NB4 (cell line): ENCODE data around the gene SLC7A4.

Experiments used
- CTCF ChIP-seq: IDR thresholded peaks from one replicate; pipeline ENCODE4 v1.5.1; 2012; ENCODE audit warnings: low read depth, low read length
- MAX ChIP-seq: IDR thresholded peaks from 2 replicates; pipeline ENCODE4 v1.6.1; 2011; ENCODE audit warnings: low read depth, low read length
- POLR2A ChIP-seq: IDR thresholded peaks from 2 replicates; pipeline ENCODE4 v1.6.1; 2011; ENCODE audit warnings: mild to moderate bottlenecking; ENCODE audit not compliant: insufficient read length; ENCODE audit errors: extremely low read depth

GRCh38 chr22:20981787-20982562, 50.4 kb downstream of the SLC7A4 start, which contains the start of gene LZTR1:
- peak; percentile 53 for TF ChIP-seq CTCF
- peak; percentile 93 for TF ChIP-seq POLR2A
- peak; percentile 34; the same call in 1 of the 2 replicates for TF ChIP-seq MAX
